Dermis microvascular lymphatic vessel endothelial cell (primary cell): Measurements from ENCODE around the gene NKX1-1. TPM values are rescaled to one million over a fixed set of nuclear protein-coding genes. Genes with fewer than 3 reads are reported as not detected.
A peak's percentile ranks its signal among the peaks of the same experiment; 100 is the strongest.

Experiments used
- DNase-seq, 2 donors: peaks; one replicate each; pipeline versions ENCODE4 v3.0.0 to v3.0.0-alpha.2; 2010; ENCODE audit warnings: low read depth in 2 of 2
- total RNA-seq: library from RNA; depleted of rRNA; stranded (reverse); fragments of >200 nt; gene quantifications from 2 replicates; pipeline ENCODE4 v1.2.1, GENCODE V29; 2014

NKX1-1 gene
- total RNA-seq, 1 donor from 2014 or later: not detected

GRCh38 chr4:1361431-1361830 lies 44.8 kb downstream of the NKX1-1 start:
- no peak for DNase-seq

GRCh38 chr4:1360423-1361283 lies 45.6 kb downstream of the NKX1-1 start:
- DNase-seq: no peak

- no peak for DNase-seq
Observed at GRCh38 chr4:1359976-1360375, 46.3 kb downstream of the NKX1-1 start.

- DNase-seq: no peak
Observed at GRCh38 chr4:1359144-1359501, 47.1 kb downstream of the NKX1-1 start.

- DNase-seq: no peak
Observed at GRCh38 chr4:1358421-1359143, 47.7 kb downstream of the NKX1-1 start.

- DNase-seq: no peak
Observed at GRCh38 chr4:1357356-1358248, 48.6 kb downstream of the NKX1-1 start.

GRCh38 chr4:1356181-1356998 lies 49.9 kb downstream of the NKX1-1 start:
- DNase-seq: peak; percentile 38 to 64

- no peak for DNase-seq
Observed at GRCh38 chr4:1355378-1355777, 50.9 kb downstream of the NKX1-1 start.

GRCh38 chr4:1354983-1355275 lies 51.3 kb downstream of the NKX1-1 start:
- no peak for DNase-seq

GRCh38 chr4:1354136-1354982 lies 51.9 kb downstream of the NKX1-1 start:
- no peak for DNase-seq

- DNase-seq: no peak
Observed at GRCh38 chr4:1353186-1354055, 52.8 kb downstream of the NKX1-1 start.

Other genes with a start within 250 kb of the NKX1-1 start
- 0.26 and 0.76 TPM in 2 replicates for gene SPON2, start 233.9 kb downstream of the NKX1-1 start, total RNA-seq
- gene CTBP1, start 157.3 kb downstream of the NKX1-1 start, total RNA-seq: 211 and 274 TPM in 2 replicates
- 45.8 and 64.4 TPM in 2 replicates for gene MAEA, start 116.6 kb downstream of the NKX1-1 start, total RNA-seq
- gene UVSSA, start 59.2 kb downstream of the NKX1-1 start, total RNA-seq: 3.1 and 3.7 TPM in 2 replicates